Measurements from ENCODE around the gene MCF2L. TPM values are rescaled to one million over a fixed set of nuclear protein-coding genes. Genes with fewer than 3 reads are reported as not detected.

The MCF2L gene
- total RNA-seq, 1 experiment from 2014 or later: 5.9 TPM

GRCh38 chr13:113114511-113115362 is 145.7 kb downstream of the MCF2L start:
- Histone ChIP-seq H3F3A (ENCODE audit: low read length, unreplicated experiment) (no peaks in the 10 kb centered on the region), H3K9me3 (ENCODE audit: low read length) (no peaks in the 10 kb centered on the region), H3K27me3 (ENCODE audit: low read length) (no peaks in the 10 kb centered on the region), H3K4me1 (ENCODE audit: insufficient read depth, low read length) (no peaks in the 10 kb centered on the region), H2AFZ (ENCODE audit: low read length) (no peak overlapping the region), H3K9ac (ENCODE audit: low read length) (no peak overlapping the region), H3K27ac (ENCODE audit: low read length) (no peak overlapping the region), H3K79me2 (ENCODE audit: low read length) (no peaks in the 10 kb centered on the region), H4K20me1 (ENCODE audit: low read length) (no peaks in the 10 kb centered on the region), H3K36me3 (ENCODE audit: low read depth, low read length) (no peaks in the 10 kb centered on the region), H3K4me3 (ENCODE audit: low read length) (no peak overlapping the region), H3K4me2 (ENCODE audit: low read length) (no peak overlapping the region), H3K9me2 (replicated peaks; ENCODE audit: low read length) (no peaks in the 10 kb centered on the region)
- no TSS peak for BruUV-seq (replicated peaks)
- CTCF ChIA-PET: no interaction called here
- TF ChIP-seq EZH2 (IDR thresholded peaks at IDR 0.05; ENCODE audit: low read length, unreplicated experiment) (no peak), EZH2phosphoT487 (IDR thresholded peaks at IDR 0.05; ENCODE audit: borderline replicate concordance, low read length) (no peak)
- intact Hi-C loops (cut with micrococcal nuclease): no loop called here
- DNase-seq (no peak), ATAC-seq (no peak)
- POLR2A ChIA-PET (ENCODE audit: unreplicated experiment): no interaction called here

- ChIA-PET CTCF (no interaction called here), POLR2A (ENCODE audit: unreplicated experiment) (no interaction called here)
- no peak for TF ChIP-seq CTCF (conservative IDR thresholded peaks at IDR 0.05; ENCODE audit: low read depth, low read length)
- no TSS peak for BruUV-seq (replicated peaks)
- DNase-seq (no peak), ATAC-seq (no peak)
- no peaks in the 10 kb centered on the region for H3K9me3 ChIP-seq (ENCODE audit: low read length)
- H2AFZ ChIP-seq (ENCODE audit: low read length): no peak overlapping the region
- no peak overlapping the region for H3K4me2 ChIP-seq (ENCODE audit: low read length)
- no peak overlapping the region for H3K27ac ChIP-seq (ENCODE audit: low read length)
- intact Hi-C loops (cut with micrococcal nuclease): no loop called here
- no peaks in the 10 kb centered on the region for H3K36me3 ChIP-seq (ENCODE audit: low read depth, low read length)
- no peaks in the 10 kb centered on the region for H3F3A ChIP-seq (ENCODE audit: low read length, unreplicated experiment)
- no peak overlapping the region for H3K9ac ChIP-seq (ENCODE audit: low read length)
- H3K4me1 ChIP-seq (ENCODE audit: insufficient read depth, low read length): no peaks in the 10 kb centered on the region
- no peak overlapping the region for H3K4me3 ChIP-seq (ENCODE audit: low read length)
- no peaks in the 10 kb centered on the region for H3K9me2 ChIP-seq (replicated peaks; ENCODE audit: low read length)
- H4K20me1 ChIP-seq (ENCODE audit: low read length): no peaks in the 10 kb centered on the region
- no peaks in the 10 kb centered on the region for H3K27me3 ChIP-seq (ENCODE audit: low read length)
- no peaks in the 10 kb centered on the region for H3K79me2 ChIP-seq (ENCODE audit: low read length)
These were observed 146.6 kb downstream of the MCF2L start for GRCh38 chr13:113115363-113116205.

GRCh38 chr13:113116206-113116800 is 147.3 kb downstream of the MCF2L start:
- POLR2A ChIA-PET (ENCODE audit: unreplicated experiment): no interaction called here
- Histone ChIP-seq H3K4me1 (ENCODE audit: insufficient read depth, low read length) (no peaks in the 10 kb centered on the region), H3K4me2 (ENCODE audit: low read length) (no peak overlapping the region), H3F3A (ENCODE audit: low read length, unreplicated experiment) (no peaks in the 10 kb centered on the region), H3K9me2 (replicated peaks; ENCODE audit: low read length) (no peaks in the 10 kb centered on the region), H3K36me3 (ENCODE audit: low read depth, low read length) (no peaks in the 10 kb centered on the region), H3K4me3 (ENCODE audit: low read length) (no peak overlapping the region), H2AFZ (ENCODE audit: low read length) (no peak overlapping the region), H4K20me1 (ENCODE audit: low read length) (no peaks in the 10 kb centered on the region), H3K9ac (ENCODE audit: low read length) (no peak overlapping the region), H3K27me3 (ENCODE audit: low read length) (no peaks in the 10 kb centered on the region), H3K27ac (ENCODE audit: low read length) (no peak overlapping the region), H3K9me3 (ENCODE audit: low read length) (no peaks in the 10 kb centered on the region), H3K79me2 (ENCODE audit: low read length) (no peaks in the 10 kb centered on the region)
- CTCF ChIA-PET: no interaction called here
- no TSS peak for BruUV-seq (replicated peaks)
- TF ChIP-seq CTCF (conservative IDR thresholded peaks at IDR 0.05; ENCODE audit: low read depth, low read length) (no peak), EZH2phosphoT487 (IDR thresholded peaks at IDR 0.05; ENCODE audit: borderline replicate concordance, low read length) (no peak), EZH2 (IDR thresholded peaks at IDR 0.05; ENCODE audit: low read length, unreplicated experiment) (no peak)
- DNase-seq (no peak), ATAC-seq (no peak)
- intact Hi-C loops (cut with micrococcal nuclease): no loop called here
